Ovary (tissue), 9 donors: ENCODE measurements around the gene TRIO. TPM values are rescaled to one million over a fixed set of nuclear protein-coding genes. Genes with fewer than 3 reads are reported as not detected.

ENCODE experiments used
- DNase-seq, 5 donors: peaks; one replicate each; pipeline ENCODE4 v3.0.0-alpha.2; 2019 to 2020
- H3K27ac ChIP-seq, 2 donors: fragments of 200-600 bp; one replicate each; pipeline versions ENCODE4 v1.5.1 to v1.8.0; 2019 to 2022
- H3K27me3 ChIP-seq: fragments of 200-600 bp; one replicate; pipeline ENCODE4 v1.8.0; 2022
- H3K36me3 ChIP-seq: fragments of 200-600 bp; sonication (generic); one replicate; pipeline ENCODE4 v1.5.1; 2019
- H3K4me1 ChIP-seq: one replicate; pipeline ENCODE4 v1.8.1; 2013; ENCODE audit warnings: mild to moderate bottlenecking, moderate library complexity; ENCODE audit not compliant: insufficient read depth
- H3K4me3 ChIP-seq: fragments of 200-600 bp; sonication (generic); one replicate; pipeline ENCODE4 v1.5.1; 2017
- H3K9me3 ChIP-seq, 2 donors: fragments of 200-600 bp in 1 of 2; sonication (generic) in 1 of 2; one replicate each; pipeline versions ENCODE4 v1.5.1 to v1.8.1; 2013 to 2019; ENCODE audit warnings: mild to moderate bottlenecking in 1 of 2, moderate library complexity in 1 of 2
- EP300 ChIP-seq: sonication (generic); formaldehyde crosslinking; IDR thresholded peaks from one replicate; pipeline ENCODE4 v1.6.1; 2017; ENCODE audit warnings: antibody characterized with exemption
- POLR2A ChIP-seq: fragments of 450-650 bp; IDR thresholded peaks from one replicate; pipeline ENCODE4 v1.6.1; 2017; ENCODE audit warnings: antibody characterized with exemption, mild to moderate bottlenecking, moderate library complexity
- WGBS, 3 donors: extraction: QIAGEN DNeasy Blood & Tissue Kit in 1 of 3; methylation state at CpG; one replicate each; pipeline versions ENCODE4 v1.1.5 to v1.1.7; 2013 to 2017; 5-methylcytosine and 5-hydroxymethylcytosine counted together
- intact Hi-C, 4 donors: fragments of 100-400 bp; cut with DNase I; formaldehyde crosslinking; loops; one replicate each; pipeline versions ENCODE4 v1.11.0 to v1.15.1; 2022 to 2023
- polyA plus RNA-seq, 2 donors: library from polyadenylated mRNA; stranded (reverse); fragments of 200-250 nt in 1 of 2; fragments of 350-450 nt in 1 of 2; fragmentation: Illumina TruSeq in 1 of 2; extraction: RNeasy Lipid Tissue Mini Kit (QIAGEN cat#74804) in 1 of 2; gene quantifications; one replicate each; pipeline ENCODE4 v1.2.3, GENCODE V29; 2013 to 2014
- total RNA-seq, 7 donors: library from RNA; depleted of rRNA in 2 of 7; stranded (reverse); fragments of >200 nt in 2 of 7; fragmentation: NEBNext Ultra II Directional in 3 of 7; extraction: Animal tissue kit (Norgen Biotek cat#: 25700) in 3 of 7; gene quantifications; one replicate each; pipeline versions ENCODE4 v1.1.0 to v1.2.4, GENCODE V29; 2016 to 2023
- TF ChIP-seq, protein P1 (sequence below), 3 donors: fragments of 450-650 bp in 2 of 3; fragments of 200-600 bp in 1 of 3; IDR thresholded peaks; one replicate each; pipeline versions ENCODE4 v1.5.1 to v1.8.0; 2016 to 2022; ENCODE audit warnings: antibody characterized with exemption in 3 of 3, mild to moderate bottlenecking in 1 of 3
- donor health status: DM: no; HTN: no; CAD: no; lungs with moderate emphysema.
- donor health status: DM: no; HTN: no; CAD: no.
- donor health status: Bipolar disorder and iron deficiency.
- donor health status: DM: yes; HTN: yes; CAD: no.
- donor health status: DM: no; HTN: no; CAD: no.
- donor health status: DM: yes; HTN: yes; CAD: no.

Gene TRIO
- total and polyA plus RNA-seq, 9 donors = 58.4 to 268 (median 125) TPM

DNA sequence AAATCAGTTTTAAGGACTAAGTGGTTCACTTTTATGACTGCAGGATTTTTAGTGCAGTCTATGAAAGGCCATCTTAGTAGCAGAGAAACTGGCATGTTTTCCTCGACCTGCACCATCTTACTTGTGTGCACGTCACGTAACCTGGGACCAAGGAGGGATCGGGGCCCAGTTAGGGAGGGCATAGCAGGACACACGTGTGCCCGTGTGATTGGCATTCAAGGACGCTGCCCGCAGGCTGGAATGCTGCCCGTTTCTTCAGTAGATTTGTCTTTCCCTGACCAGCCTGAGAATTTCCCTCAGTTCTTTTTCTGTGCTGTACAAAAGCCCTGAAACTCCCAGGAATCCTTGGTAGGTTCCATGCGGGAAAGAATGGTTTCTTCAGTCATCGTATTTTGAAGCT lies 196.3 kb downstream of the TRIO start:
- Histone ChIP-seq H3K9me3 (no peaks in the 10 kb centered on the region), H3K27ac (no peak overlapping the region), H3K36me3 (no peaks in the 10 kb centered on the region), H3K27me3 (no peaks in the 10 kb centered on the region), H3K4me3 (no peak overlapping the region), H3K4me1 (peaks cover 2% of the 10 kb centered on the region)
- no peak for DNase-seq
- 78 to 82% (median 79%) methylated on average over 11 of the region's 11 CpGs for WGBS, 3 donors
- TF ChIP-seq, protein P1, sequence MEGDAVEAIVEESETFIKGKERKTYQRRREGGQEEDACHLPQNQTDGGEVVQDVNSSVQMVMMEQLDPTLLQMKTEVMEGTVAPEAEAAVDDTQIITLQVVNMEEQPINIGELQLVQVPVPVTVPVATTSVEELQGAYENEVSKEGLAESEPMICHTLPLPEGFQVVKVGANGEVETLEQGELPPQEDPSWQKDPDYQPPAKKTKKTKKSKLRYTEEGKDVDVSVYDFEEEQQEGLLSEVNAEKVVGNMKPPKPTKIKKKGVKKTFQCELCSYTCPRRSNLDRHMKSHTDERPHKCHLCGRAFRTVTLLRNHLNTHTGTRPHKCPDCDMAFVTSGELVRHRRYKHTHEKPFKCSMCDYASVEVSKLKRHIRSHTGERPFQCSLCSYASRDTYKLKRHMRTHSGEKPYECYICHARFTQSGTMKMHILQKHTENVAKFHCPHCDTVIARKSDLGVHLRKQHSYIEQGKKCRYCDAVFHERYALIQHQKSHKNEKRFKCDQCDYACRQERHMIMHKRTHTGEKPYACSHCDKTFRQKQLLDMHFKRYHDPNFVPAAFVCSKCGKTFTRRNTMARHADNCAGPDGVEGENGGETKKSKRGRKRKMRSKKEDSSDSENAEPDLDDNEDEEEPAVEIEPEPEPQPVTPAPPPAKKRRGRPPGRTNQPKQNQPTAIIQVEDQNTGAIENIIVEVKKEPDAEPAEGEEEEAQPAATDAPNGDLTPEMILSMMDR (IDR thresholded peaks at IDR 0.05) = no peak
- TF ChIP-seq EP300 (no peak), POLR2A (no peak)
- intact Hi-C loops = no loop called here

DNA sequence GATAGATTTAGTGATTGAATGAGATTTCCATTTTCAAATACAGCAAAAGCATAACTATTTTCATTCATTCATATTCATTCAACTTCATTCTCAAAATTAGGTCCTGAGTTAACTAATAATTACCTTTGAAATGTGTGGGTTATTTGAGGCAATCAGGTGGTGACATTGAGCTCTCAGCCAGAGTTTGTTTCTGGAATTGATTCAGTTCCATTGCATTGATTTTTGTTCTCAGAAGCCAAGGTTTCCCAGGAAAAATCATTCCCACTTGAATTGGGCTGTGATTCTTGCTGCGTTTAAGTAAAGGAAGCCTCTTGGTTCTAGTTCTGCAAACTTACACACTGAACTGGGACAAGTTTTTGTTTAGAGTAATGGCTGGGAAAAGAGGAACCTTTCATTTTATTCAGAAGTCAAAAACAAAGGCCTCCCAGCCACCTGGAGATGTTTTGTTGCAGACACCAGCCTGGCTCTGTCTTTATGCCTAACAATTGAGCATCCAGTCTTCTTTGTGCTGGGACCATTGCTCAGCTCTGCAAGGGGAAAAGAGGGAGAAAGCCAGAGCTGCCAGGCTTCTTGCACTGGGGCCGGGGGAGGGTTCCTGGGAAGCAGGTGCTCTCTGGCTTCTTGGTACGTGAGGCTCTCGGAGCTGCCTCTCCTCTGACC lies 198.6 kb downstream of the TRIO start:
- Histone ChIP-seq H3K27ac (no peak overlapping the region), H3K4me3 (no peak overlapping the region), H3K4me1 (peaks cover 2% of the 10 kb centered on the region), H3K36me3 (no peaks in the 10 kb centered on the region), H3K9me3 (no peaks in the 10 kb centered on the region), H3K27me3 (no peaks in the 10 kb centered on the region)
- TF ChIP-seq EP300 (no peak), POLR2A (no peak)
- TF ChIP-seq, protein P1 (IDR thresholded peaks at IDR 0.05) = no peak
- 66 to 83% (median 78%) methylated on average over 4 of the region's 4 CpGs for WGBS, 3 donors
- intact Hi-C loops = no loop called here
- DNase-seq = no peak

DNA sequence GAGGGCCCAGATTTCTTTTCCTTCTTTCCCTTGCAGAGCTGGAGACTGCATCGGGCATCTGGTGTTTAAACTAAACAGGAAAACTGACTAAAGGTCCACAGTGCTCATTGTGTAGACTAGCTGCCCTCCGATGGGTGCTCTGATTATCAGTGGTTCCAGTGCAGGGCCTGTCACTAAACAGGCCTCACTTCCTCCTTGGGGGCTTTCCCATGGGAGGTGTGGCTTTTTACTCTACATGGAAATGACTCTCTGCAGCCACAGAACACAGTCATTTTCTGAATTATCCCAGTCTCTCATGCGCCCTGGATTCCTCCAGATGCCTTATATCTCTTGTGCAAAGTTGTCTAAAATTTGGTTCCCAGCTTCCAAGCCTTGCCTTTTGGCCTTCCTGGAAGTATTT lies 199.2 kb downstream of the TRIO start:
- Histone ChIP-seq H3K27ac (no peak overlapping the region), H3K36me3 (no peaks in the 10 kb centered on the region), H3K9me3 (no peaks in the 10 kb centered on the region), H3K4me1 (peaks cover 2% of the 10 kb centered on the region), H3K4me3 (no peak overlapping the region), H3K27me3 (no peaks in the 10 kb centered on the region)
- no peak for DNase-seq
- TF ChIP-seq, protein P1 (IDR thresholded peaks at IDR 0.05) = no peak
- TF ChIP-seq POLR2A (no peak), EP300 (no peak)
- intact Hi-C loops = no loop called here
- 59 to 72% (median 67%) methylated on average over 3 of the region's 3 CpGs for WGBS, 3 donors

DNA sequence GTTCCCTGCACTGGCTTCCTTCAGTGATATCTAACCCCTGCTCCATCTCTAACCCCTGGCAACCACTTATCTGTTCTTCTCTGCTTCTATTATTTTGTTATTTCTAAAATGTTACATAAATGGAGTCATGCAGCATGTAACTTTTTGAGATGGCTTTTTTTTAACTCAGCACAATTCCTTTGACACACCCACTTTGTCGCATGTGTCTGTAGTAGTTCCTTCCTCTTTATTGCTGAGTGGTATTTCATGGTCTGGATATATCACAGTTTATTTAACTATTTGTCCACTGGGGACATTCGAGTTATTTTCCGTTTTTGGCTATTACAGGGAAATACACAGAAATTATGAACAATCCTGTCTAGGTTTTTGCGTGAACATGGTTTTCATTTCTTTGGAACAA lies 200.2 kb downstream of the TRIO start:
- no peak overlapping the region for H3K27ac ChIP-seq
- WGBS, 3 donors = 91 to 95% (median 91%) methylated on average over 4 of the region's 4 CpGs
- peaks cover 2% of the 10 kb centered on the region for H3K4me1 ChIP-seq
- intact Hi-C loops = no loop called here
- no peaks in the 10 kb centered on the region for H3K36me3 ChIP-seq
- TF ChIP-seq EP300 (no peak), POLR2A (no peak)
- TF ChIP-seq, protein P1 (IDR thresholded peaks at IDR 0.05) = no peak
- DNase-seq = no peak
- H3K9me3 ChIP-seq = no peaks in the 10 kb centered on the region
- no peak overlapping the region for H3K4me3 ChIP-seq
- no peaks in the 10 kb centered on the region for H3K27me3 ChIP-seq
